OCI-LY1 (cell line): ENCODE measurements around the gene PLPP4.

Source experiments
- H2AFZ ChIP-seq: fragments of 200-600 bp; sonication (generic), shearing (Covaris generic); 2 replicates; pipeline ENCODE4 v1.6.0; 2014; ENCODE audit warnings: antibody characterized with exemption, mild to moderate bottlenecking, low read length
- H3F3A ChIP-seq: fragments of 200-600 bp; sonication (generic), shearing (Covaris generic); 2 replicates; pipeline ENCODE4 v1.6.0; 2014; ENCODE audit warnings: mild to moderate bottlenecking, antibody characterized with exemption, low read length, moderate library complexity; ENCODE audit not compliant: insufficient read depth
- H3K27ac ChIP-seq: fragments of 200-600 bp; sonication (generic); 2 replicates; pipeline ENCODE4 v1.5.1; 2014; ENCODE audit warnings: low read length, mixed run types, mild to moderate bottlenecking, low read depth; ENCODE audit not compliant: poor library complexity, severe bottlenecking
- H3K27me3 ChIP-seq: fragments of 200-600 bp; sonication (generic); 2 replicates; pipeline ENCODE4 v1.6.0; 2014; ENCODE audit warnings: antibody characterized with exemption, mild to moderate bottlenecking, low read length, moderate library complexity; ENCODE audit not compliant: insufficient read depth
- H3K36me3 ChIP-seq: fragments of 200-600 bp; sonication (generic); 2 replicates; pipeline ENCODE4 v1.6.1; 2014; ENCODE audit warnings: mild to moderate bottlenecking, antibody characterized with exemption, low read length, moderate library complexity, mixed read lengths; ENCODE audit not compliant: insufficient read depth
- H3K4me1 ChIP-seq: fragments of 200-600 bp; sonication (generic); 2 replicates; pipeline ENCODE4 v1.5.1; 2014; ENCODE audit warnings: mild to moderate bottlenecking, low read length, moderate library complexity; ENCODE audit not compliant: insufficient read depth, severe bottlenecking
- H3K4me2 ChIP-seq: fragments of 200-600 bp; sonication (generic), shearing (Covaris generic); 2 replicates; pipeline ENCODE4 v1.6.1; 2014; ENCODE audit warnings: low read length
- H3K4me3 ChIP-seq: fragments of 200-600 bp; sonication (generic); 2 replicates; pipeline ENCODE4 v1.5.1; 2014; ENCODE audit warnings: low read length, low read depth, mild to moderate bottlenecking, mixed read lengths; ENCODE audit not compliant: poor library complexity, severe bottlenecking
- H3K79me2 ChIP-seq: fragments of 200-600 bp; shearing (Covaris generic); 2 replicates; pipeline ENCODE4 v1.6.1; 2016; ENCODE audit warnings: mixed run types, low read length, mixed read lengths; ENCODE audit not compliant: insufficient read depth
- H3K9ac ChIP-seq: fragments of 200-600 bp; sonication (generic), shearing (Covaris generic); 2 replicates; pipeline ENCODE4 v1.6.1; 2014; ENCODE audit warnings: mild to moderate bottlenecking, low read length, mixed read lengths
- H3K9me2 ChIP-seq: fragments of 200-600 bp; sonication (generic), shearing (Covaris generic); 2 replicates; pipeline ENCODE4 v1.6.1; 2014; ENCODE audit warnings: low read depth, mild to moderate bottlenecking, low read length, mixed read lengths
- H3K9me3 ChIP-seq: fragments of 200-600 bp; shearing (Covaris generic); 2 replicates; pipeline ENCODE4 v1.6.1; 2014; ENCODE audit warnings: low read length, mixed read lengths
- H4K20me1 ChIP-seq: fragments of 200-600 bp; sonication (generic), shearing (Covaris generic); 2 replicates; pipeline ENCODE4 v1.6.0; 2016; ENCODE audit warnings: mild to moderate bottlenecking, low read length; ENCODE audit not compliant: insufficient read depth
- CTCF ChIP-seq: fragments of 200-600 bp; sonication (generic), shearing (Covaris generic); IDR thresholded peaks from 2 replicates; pipeline ENCODE4 v1.5.1; 2017; ENCODE audit warnings: mild to moderate bottlenecking, antibody characterized with exemption, low read length, moderate library complexity, mixed read lengths
- EZH2 ChIP-seq: fragments of 200-600 bp; sonication (generic), shearing (Covaris generic); IDR thresholded peaks from 2 replicates; pipeline ENCODE4 v1.8.0; 2017; ENCODE audit warnings: borderline replicate concordance, mixed run types, mild to moderate bottlenecking, antibody characterized with exemption, low read length, moderate library complexity, mixed read lengths

PLPP4 gene

DNA sequence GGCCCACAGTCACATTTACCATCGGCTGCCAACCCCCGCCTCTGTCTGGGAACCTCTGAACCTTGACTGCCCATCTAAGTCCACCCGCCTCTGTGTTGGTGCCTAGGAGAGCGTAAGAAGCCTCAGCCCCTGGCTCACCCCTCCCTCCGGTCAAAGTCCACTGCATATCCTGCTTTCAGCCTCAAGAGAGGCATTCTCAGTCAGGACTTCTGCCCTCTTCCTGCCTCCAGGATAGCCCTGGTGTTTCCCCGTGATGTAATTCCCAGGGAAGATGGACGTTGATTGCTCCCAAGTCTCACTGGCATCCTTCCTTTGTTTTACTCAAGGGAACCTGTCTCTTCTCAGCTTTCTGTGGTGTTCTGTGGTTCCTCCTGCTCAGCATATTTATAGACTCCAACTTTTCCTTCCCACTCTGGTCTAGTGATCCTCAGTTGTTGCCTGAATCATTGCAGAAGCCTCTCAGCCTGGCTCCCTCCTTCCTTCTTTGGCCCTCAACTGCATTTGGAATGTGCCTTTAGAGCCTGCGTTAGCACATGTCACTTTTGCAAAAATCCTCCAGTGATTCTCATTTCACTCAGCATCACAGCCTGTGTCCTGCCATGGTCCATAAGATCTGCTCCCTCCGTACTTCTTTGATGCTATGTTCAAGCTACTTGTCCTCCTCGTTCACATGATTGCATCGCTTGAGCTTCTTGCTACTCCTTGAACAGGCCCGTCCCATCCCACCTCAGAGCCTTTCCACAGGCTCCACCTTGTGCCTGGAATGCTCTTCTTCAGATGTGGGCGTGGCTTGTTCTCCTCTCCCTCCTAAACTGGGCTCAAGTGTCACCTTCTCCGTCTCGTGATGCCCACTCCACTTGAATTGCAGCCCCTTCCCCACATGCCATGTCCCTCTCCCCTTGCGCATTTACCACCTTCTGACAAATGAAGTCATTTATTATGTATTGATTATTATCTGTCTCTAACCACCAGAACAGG is 124.2 kb downstream of the PLPP4 start:
- TF ChIP-seq EZH2: no peak
- no peak for TF ChIP-seq CTCF
- Histone ChIP-seq H3F3A (no peaks in the 10 kb centered on the region), H3K9ac (no peak overlapping the region), H4K20me1 (no peaks in the 10 kb centered on the region), H3K9me2 (no peaks in the 10 kb centered on the region), H3K79me2 (no peaks in the 10 kb centered on the region), H2AFZ (no peak overlapping the region), H3K4me3 (no peak overlapping the region), H3K36me3 (no peaks in the 10 kb centered on the region), H3K4me1 (no peaks in the 10 kb centered on the region), H3K9me3 (no peaks in the 10 kb centered on the region), H3K27me3 (no peaks in the 10 kb centered on the region), H3K27ac (no peak overlapping the region), H3K4me2 (no peak overlapping the region)

DNA sequence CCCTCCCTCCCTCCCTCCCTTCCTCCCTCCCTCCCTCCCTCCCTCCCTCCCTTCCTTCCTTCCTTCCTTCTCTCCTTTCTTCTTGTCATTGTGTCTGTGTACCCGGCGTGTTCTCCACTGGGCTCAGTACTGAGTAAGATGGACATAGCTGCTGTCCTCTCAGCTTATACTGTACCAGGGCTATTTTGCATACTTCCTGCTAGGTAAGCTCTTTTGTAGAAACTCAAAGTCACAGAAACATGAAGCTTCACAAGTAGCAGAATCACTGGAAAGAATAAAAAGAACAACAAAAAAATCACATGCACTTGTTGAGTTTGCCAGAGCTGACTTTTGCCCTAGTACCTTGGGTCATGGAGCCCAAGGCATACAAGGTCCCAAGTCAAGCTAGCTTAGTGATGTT is 125.7 kb downstream of the PLPP4 start:
- Histone ChIP-seq H3K9me2 (no peaks in the 10 kb centered on the region), H3K9ac (no peak overlapping the region), H3K4me1 (no peaks in the 10 kb centered on the region), H3K79me2 (no peaks in the 10 kb centered on the region), H3F3A (no peaks in the 10 kb centered on the region), H3K27me3 (no peaks in the 10 kb centered on the region), H3K4me2 (no peak overlapping the region), H2AFZ (no peak overlapping the region), H3K9me3 (no peaks in the 10 kb centered on the region), H4K20me1 (no peaks in the 10 kb centered on the region), H3K27ac (no peak overlapping the region), H3K4me3 (no peak overlapping the region), H3K36me3 (no peaks in the 10 kb centered on the region)
- TF ChIP-seq EZH2: no peak
- TF ChIP-seq CTCF: no peak

- Histone ChIP-seq H3K4me1 (no peaks in the 10 kb centered on the region), H3K9ac (no peak overlapping the region), H3K9me3 (no peaks in the 10 kb centered on the region), H3K9me2 (no peaks in the 10 kb centered on the region), H3K27me3 (no peaks in the 10 kb centered on the region), H4K20me1 (no peaks in the 10 kb centered on the region), H3K4me3 (no peak overlapping the region), H3K79me2 (no peaks in the 10 kb centered on the region), H3F3A (no peaks in the 10 kb centered on the region), H3K27ac (no peak overlapping the region), H3K4me2 (no peak overlapping the region), H2AFZ (no peak overlapping the region), H3K36me3 (no peaks in the 10 kb centered on the region)
- no peak for TF ChIP-seq CTCF
- TF ChIP-seq EZH2: no peak
Measured at GRCh38 chr10:120583424-120584108, 126.5 kb downstream of the PLPP4 start.
